WI38 (cell line): ENCODE results near the gene SEMA3G.

Source experiments
- H3K4me3 ChIP-seq: 2 replicates; pipeline ENCODE4 v1.5.1; 2011; ENCODE audit warnings: low read depth, mild to moderate bottlenecking, control low read depth, low read length
- CTCF ChIP-seq: IDR thresholded peaks from 2 replicates; pipeline ENCODE4 v1.5.1; 2012; ENCODE audit warnings: low read depth, mild to moderate bottlenecking, control low read depth, low read length

SEMA3G gene

DNA sequence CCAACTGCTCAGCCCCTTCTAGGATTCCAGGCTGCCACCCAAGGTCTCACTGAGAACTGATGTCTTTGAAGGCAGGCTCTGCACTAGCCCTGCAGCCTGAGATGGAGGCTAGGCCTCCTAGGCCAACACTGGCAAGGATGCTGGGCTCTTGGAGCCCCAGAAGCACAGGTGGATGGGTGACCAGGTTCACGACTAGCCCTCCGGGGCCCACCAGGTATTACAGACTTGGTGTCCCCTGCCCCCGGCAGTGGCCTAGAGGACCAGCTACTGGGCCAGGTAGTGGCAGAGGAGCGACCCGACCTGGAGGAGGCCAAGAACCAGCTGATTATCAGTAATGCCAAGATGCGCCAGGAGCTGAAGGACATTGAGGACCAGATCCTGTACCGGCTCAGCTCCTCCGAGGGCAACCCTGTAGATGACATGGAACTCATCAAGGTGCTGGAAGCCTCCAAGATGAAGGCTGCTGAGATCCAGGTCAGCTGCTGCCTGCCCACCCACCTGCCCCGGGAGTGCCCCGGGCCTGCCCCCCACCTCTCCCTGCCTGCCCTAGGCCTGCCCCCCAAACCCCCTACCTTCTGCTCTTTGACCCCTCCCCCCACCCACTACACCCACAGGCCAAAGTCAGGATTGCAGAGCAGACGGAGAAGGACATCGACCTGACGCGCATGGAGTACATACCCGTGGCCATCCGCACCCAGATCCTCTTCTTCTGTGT lies 52.5 kb downstream of the SEMA3G start:
- no peak overlapping the region for H3K4me3 ChIP-seq
- TF ChIP-seq CTCF = no peak

GRCh38 chr3:52391096-52391495 lies 53.8 kb downstream of the SEMA3G start:
- no peak for TF ChIP-seq CTCF
- H3K4me3 ChIP-seq = no peak overlapping the region

- peak; percentile 8; the same call in 1 of the 2 replicates for TF ChIP-seq CTCF
These were observed 56.0 kb downstream of the SEMA3G start for GRCh38 chr3:52388933-52389332.

DNA sequence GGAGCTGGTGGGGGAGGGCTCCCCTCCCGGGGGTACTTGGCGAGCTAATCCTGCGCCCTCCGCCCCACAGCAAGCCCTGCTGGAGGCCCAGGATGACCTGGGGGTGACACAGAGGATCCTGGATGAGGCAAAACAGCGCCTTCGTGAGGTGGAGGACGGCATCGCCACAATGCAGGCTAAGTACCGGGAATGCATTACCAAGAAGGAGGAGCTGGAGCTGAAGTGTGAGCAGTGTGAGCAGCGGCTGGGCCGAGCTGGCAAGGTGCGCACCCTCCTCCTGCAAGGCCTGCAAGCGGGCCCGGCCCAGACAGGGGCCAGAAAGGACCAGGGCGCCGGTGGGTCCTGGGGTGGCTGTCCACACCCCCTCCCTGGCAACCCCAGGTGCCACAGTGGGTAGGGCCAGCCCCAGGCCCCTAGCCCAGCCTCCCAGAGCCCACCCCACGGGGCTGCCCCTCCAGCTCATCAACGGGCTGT lies 56.5 kb downstream of the SEMA3G start:
- TF ChIP-seq CTCF = no peak

More at GRCh38 chr3:52388933-52389332, 56.0 kb downstream of the SEMA3G start:
- no peak overlapping the region for H3K4me3 ChIP-seq

DNA sequence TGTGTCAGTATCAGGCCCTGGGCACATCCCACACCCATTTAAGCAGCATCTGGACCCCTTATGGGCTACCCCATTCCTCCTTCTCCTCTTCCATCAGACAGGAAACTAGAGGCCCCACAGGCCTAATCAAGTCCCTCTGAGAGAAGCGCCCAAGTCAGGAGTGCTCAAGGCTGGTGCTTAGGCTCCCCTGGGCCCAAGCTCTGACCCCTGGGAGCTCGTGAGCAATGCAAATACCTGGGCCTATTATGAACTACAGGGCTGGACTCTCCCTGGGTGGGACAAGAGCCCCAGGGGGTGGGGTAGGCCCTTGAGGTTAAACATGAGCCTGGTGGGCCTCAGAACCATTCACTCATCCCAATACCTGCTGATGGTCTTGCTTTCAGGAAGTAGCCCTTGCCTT lies 57.4 kb downstream of the SEMA3G start:
- H3K4me3 ChIP-seq = no peak overlapping the region
- TF ChIP-seq CTCF = no peak

More for the DNA sequence above, 56.5 kb downstream of the SEMA3G start:
- H3K4me3 ChIP-seq = no peak overlapping the region

- TF ChIP-seq CTCF = peak; percentile 60
- no peak overlapping the region for H3K4me3 ChIP-seq
These were observed 59.7 kb downstream of the SEMA3G start for GRCh38 chr3:52385157-52385556.

- no peak for TF ChIP-seq CTCF
These were observed 60.7 kb downstream of the SEMA3G start for GRCh38 chr3:52384019-52384761.

More at GRCh38 chr3:52384019-52384761, 60.7 kb downstream of the SEMA3G start:
- no peak overlapping the region for H3K4me3 ChIP-seq
